ENCODE data around the gene ADARB1. TPM values are rescaled to one million over a fixed set of nuclear protein-coding genes. Genes with fewer than 3 reads are reported as not detected.

The ADARB1 gene
- total RNA-seq, 1 experiment from 2014 or later = 15.8 TPM

- Histone ChIP-seq H3K27ac (ENCODE audit: insufficient read length, low read depth, low read length) (no peak overlapping the region), H2BK12ac (ENCODE audit: insufficient read length, low read depth, low read length) (no peak overlapping the region), H4K8ac (replicated peaks; ENCODE audit: insufficient read length, low read depth, low read length) (no peak overlapping the region), H3K4me2 (ENCODE audit: insufficient read depth, insufficient read length, low read length) (no peak overlapping the region), H3K27me3 (ENCODE audit: insufficient read depth, low read length) (no peaks in the 10 kb centered on the region), H4K5ac (ENCODE audit: insufficient read length, low read depth, low read length) (no peak overlapping the region), H3K14ac (ENCODE audit: insufficient read depth, low read length) (no peak overlapping the region; the same call in 1 of the 2 replicates), H2BK5ac (ENCODE audit: insufficient read length, low read length) (no peak overlapping the region), H4K91ac (ENCODE audit: insufficient read length, low read depth, low read length) (no peak overlapping the region), H3K18ac (ENCODE audit: insufficient read length, low read depth, low read length) (no peak overlapping the region), H3K9ac (ENCODE audit: extremely low read depth, insufficient read length, low read length) (no peak overlapping the region), H3K23me2 (ENCODE audit: insufficient read length, low read depth, low read length, poor library complexity, severe bottlenecking) (no peaks in the 10 kb centered on the region), H3K56ac (ENCODE audit: insufficient read length, low read depth, low read length) (no peak overlapping the region), H2BK20ac (ENCODE audit: low read depth, low read length, poor library complexity, severe bottlenecking) (no peak overlapping the region), H3K23ac (ENCODE audit: insufficient read length, low read depth, low read length) (no peak overlapping the region), H3K4me1 (ENCODE audit: insufficient read depth, low read length) (no peaks in the 10 kb centered on the region), H3K9me3 (ENCODE audit: control insufficient read depth, low read depth, low read length) (no peaks in the 10 kb centered on the region), H3K4ac (ENCODE audit: low read depth, low read length) (no peak overlapping the region), H2BK15ac (ENCODE audit: low read depth, low read length) (no peak overlapping the region), H2AK5ac (ENCODE audit: insufficient read length, low read length) (no peak overlapping the region), H3K79me2 (ENCODE audit: insufficient read depth, low read length) (no peaks in the 10 kb centered on the region), H3T11ph (ENCODE audit: low read length) (no peak overlapping the region), H4K20me1 (ENCODE audit: control insufficient read depth, insufficient read depth, insufficient read length) (no peaks in the 10 kb centered on the region), H2AFZ (ENCODE audit: low read length) (no peak overlapping the region), H3K79me1 (ENCODE audit: insufficient read depth, low read depth, low read length, poor library complexity, severe bottlenecking) (no peaks in the 10 kb centered on the region), H2BK120ac (ENCODE audit: low read depth, low read length, poor library complexity, severe bottlenecking) (no peak overlapping the region)
- H3K4me1 Mint-ChIP-seq = peaks cover 0 to 3% of the 10 kb centered on the region in 2 experiments; a peak in 1 of 4 replicates
- no peaks in the 10 kb centered on the region for H3K27me3 Mint-ChIP-seq (ENCODE audit: low read depth)
- H3K36me3 Mint-ChIP-seq (ENCODE audit: insufficient read depth in 1 of 3, low read depth in 3 of 3) = no peaks in the 10 kb centered on the region; a peak in 1 of 7 replicates
- no peak overlapping the region for H3K4me3 Mint-ChIP-seq
- no peak overlapping the region; a peak in 2 of 7 replicates for H3K27ac Mint-ChIP-seq
- TF ChIP-seq CTCF (conservative IDR thresholded peaks at IDR 0.05) = no peak
- H3K9me3 Mint-ChIP-seq = no peaks in the 10 kb centered on the region
- no peak for DNase-seq
- no CpG with 5 or more reads among the region's 7 CpGs for WGBS (ENCODE audit: extremely low coverage, insufficient read length, low lambda C conversion rate)
These were observed 124.8 kb downstream of the ADARB1 start for GRCh38 chr21:45199201-45199600.
